NCI-H1417 (cell line): ENCODE results near the gene DLG4.
"Not testable (repeated sequence)": the region's sequence is repeated elsewhere in the genome, so short reads cannot be mapped to it uniquely, and the experiment has no call there.

Experiments
- DNase-seq, 3 experiments: peaks; one replicate each; lab custom pipeline; 2025; lab: John Stamatoyannopoulos, UW

Gene DLG4

DNA sequence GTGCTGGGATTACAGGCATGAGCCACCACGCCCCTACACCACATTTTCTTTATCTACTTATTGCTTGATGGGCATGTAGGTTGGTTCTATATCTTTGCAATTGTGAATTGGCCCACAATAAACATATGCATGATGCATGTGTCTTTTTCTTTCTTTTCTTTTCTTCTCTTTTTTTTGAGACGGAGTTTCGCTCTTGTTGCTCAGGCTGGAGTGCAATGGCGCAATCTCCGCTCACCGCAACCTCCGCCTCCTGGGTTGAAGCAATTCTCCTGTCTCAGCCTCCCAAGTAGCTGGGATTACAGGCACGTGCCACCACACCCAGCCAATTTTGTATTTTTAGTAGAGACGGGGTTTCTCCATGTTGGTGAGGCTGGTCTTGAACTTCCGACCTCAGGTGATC lies 61.2 kb downstream of the DLG4 start:
- DNase-seq = not testable (repeated sequence)

DNA sequence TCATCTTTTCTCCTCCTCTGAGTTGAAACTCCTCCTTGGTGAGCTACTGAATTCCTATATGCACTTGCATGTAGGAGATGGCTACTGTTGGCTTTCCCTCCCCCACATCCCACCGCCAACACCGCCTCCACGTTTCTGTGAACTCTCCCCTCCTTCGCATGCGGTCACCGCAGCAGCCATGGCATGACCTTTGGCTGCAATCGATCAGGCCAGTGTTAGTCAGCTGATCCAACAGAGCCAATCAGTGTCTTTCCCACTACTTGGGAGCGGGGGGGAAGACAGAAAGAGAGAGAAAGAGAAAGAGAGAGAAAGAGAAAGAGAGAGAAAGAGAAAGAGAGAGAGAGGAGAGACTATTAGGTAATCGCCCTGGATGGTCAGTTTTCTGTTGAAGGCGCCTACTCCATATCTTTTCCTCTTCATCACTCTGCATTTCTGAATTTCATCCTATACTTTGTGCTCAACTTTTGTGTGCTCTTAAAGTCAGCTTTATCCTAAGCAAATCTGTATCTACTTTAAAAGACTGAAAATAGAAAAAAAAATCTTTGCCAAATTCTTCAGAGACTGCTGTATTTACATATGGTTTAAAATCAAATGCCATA lies 63.2 kb downstream of the DLG4 start:
- no peak for DNase-seq

DNA sequence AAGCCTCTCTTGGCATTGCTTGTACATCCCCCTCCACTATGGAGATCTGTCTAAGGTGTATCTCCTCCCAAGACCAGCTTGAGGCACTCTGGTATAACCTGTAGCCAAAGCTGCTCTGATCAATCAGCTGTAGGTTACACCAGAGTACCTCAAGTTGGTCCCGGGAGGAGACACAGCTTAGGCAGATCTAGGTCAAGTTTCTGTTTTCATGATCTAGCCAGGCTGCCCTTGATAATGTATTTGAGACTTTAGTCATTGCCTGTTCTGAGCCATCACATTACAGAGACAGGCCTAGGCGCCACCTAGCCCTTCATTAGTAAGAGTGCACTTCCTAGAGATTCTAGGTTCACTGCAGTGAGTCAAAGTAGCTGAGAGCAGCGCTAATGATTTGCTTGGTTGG lies 71.9 kb downstream of the DLG4 start:
- DNase-seq = no peak

DNA sequence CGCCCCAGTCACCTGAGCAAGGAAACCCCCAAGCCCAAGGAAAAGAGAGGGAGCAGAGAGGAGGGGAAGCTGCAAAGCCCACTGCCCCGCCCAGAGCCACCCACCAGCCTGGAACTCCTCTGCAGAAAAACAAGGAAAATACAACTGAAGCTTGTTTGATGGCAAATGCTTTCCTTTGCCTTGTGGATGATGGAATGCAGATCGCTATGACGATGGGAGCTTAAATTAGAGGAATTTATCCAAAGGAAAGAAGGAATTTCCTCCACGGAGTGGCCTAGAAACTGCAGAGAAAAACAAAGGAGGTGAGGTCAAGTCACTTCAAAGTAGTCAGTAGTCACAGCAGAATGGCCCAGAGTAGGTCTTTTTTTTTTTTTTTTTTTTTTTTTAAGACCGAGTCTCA lies 73.5 kb downstream of the DLG4 start:
- DNase-seq = no peak

DNA sequence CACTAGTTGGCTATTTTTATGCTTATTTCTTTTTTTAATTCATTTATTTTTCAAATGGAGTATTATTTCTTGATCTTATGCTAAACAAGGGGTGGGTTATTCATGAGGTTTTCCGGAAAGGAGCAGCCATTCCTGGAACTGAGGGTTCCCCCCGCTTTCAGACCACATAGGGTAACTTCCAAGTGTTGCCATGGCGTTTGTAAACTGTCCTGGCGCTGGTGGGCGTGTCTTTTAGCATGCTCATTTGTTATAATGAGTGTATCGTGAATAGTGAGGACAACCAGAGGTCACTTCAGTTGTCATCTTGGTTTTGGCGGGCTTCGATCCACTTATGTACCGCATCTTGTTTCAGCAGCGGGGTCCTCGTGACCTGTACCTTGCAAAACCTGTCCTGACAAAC lies 75.4 kb downstream of the DLG4 start:
- DNase-seq = peak in 1 of 3 experiments; percentile 2

DNA sequence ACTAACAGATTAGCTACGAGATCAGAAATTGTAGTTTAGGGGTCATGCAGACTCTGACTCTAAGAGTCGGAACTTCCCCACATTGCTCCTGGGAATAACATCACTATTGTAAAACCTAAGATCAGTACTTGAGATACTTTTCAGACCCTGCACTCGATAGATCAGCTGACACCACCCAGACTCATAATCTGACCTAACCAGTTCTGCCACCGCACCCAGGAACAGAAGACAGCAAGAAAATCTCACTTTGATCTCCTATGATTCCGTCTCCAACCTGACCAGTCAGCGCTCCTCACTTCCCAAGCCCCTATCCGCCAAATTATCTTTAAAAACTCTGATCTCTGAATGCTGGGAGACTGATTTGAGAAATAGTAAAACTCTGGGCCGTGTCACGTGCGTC lies 77.8 kb downstream of the DLG4 start:
- peak in 1 of 3 experiments; percentile 15 for DNase-seq

DNA sequence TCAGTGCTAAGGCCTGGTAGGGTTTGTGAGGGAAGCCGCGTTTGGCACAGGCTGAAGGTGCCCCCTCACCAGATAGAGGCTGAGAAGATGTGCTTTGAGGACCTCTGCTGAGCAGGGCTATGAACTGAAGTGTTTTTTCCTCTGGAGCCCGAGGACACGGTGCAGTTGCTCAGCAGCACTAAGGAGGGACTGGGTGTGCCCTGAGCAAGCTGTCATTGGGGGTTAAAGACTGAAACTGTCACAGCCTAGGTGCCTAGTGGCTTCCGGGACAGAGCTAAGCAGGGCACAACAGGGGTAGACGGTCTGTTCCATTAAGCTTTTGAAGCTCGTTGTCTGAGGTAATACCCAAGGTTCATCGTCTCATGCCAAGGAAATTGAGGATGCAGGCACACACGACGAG lies 80.2 kb downstream of the DLG4 start:
- no peak for DNase-seq

DNA sequence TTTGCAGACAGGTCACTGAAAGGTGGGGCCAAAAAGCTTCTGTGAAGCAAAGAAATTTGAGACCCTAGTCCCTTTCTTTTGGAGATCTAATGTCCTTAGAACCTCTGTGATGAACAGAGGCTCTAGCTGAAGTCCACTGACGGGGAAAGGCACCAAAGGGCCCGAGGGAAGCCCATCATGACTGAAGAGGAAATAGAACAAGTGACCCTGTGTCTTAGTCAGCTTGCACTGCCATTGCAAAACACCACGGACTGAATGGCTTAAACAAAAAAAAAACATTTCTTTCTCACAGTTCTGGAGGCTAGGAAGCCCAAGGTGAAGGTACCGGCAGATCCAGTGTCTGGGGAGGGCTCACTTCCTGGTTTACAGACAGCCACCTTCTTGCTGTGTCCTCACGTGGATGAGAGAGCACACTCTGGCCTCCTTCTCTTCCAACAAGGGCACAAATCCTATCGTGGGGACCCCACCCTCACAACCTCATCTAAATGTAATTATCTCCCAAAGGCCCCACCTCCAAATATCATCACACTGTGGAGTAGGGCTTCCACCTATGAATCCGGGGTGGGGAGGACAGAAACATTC lies 80.7 kb downstream of the DLG4 start:
- no peak for DNase-seq

DNA sequence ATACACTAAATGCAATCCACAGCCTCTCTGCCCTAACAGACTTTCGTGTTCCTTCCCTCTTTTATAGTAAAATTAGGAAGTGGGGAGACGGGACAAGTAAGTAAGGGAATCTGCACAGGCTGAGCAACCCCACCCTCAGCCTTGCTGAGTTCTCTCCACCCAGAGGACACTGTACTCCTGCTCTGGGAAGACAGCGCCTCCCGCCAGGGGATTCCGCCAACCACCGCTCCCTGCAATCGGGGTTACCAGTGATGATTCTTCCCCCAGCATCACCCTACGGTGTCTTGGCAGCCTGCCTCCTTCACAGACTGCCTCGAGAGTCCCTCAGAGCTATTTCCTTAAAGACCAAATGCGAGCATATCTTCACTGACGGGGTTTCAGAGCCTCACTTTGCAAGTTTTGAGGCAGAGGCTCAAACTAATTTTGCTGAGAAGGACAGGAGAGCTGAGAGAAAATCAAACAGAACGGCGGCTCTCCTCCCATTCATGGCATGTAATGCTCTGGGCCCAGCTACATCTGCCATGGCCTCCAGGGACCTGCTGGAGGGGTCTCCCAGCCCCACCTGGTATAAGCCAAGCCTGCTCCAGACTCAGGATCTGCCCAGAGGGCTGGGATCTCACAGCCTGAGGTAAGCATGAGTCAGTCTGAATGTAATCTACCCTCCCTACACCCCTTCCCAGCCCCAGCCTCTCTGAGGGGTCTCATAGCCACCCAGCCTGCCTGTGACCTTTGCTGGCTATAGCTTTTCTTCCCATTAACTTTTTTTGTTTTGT lies 82.3 kb downstream of the DLG4 start:
- DNase-seq = no peak
